GM23248 (cell line): ENCODE measurements around the gene INHBC.

Experiments
- EZH2 ChIP-seq: fragments of 200-600 bp; sonication (generic); IDR thresholded peaks from 2 replicates; pipeline ENCODE4 v1.6.1; 2018; ENCODE audit warnings: antibody characterized with exemption, mild to moderate bottlenecking; ENCODE audit not compliant: insufficient read depth, poor library complexity, severe bottlenecking
- EZH2phosphoT487 ChIP-seq: fragments of 200-600 bp; sonication (generic); IDR thresholded peaks from 2 replicates; pipeline ENCODE4 v1.6.1; 2018; ENCODE audit warnings: antibody characterized with exemption, moderate library complexity, mild to moderate bottlenecking, low read depth; ENCODE audit not compliant: insufficient read depth

DNA sequence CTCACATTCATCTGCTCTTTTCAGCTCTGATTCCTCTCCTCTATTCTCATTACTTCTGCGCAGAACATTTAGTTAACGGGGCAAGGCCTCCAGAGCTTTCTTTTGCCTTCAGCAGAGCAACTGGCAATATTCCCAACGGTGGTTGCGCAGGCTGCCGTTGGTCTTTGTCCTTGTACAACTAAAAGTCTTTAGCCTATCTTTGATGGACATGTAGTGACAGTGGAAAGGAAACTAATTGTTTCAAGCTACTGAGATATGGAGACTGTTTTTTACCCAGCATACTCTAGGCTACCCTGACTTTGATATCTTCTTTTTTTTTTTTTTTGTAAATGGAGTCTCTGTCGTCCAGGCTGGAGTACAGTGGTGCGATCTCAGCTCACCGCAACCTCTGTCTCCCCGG lies 16.3 kb upstream of the INHBC start:
- no peak for TF ChIP-seq EZH2
- no peak for TF ChIP-seq EZH2phosphoT487
